Subcutaneous abdominal adipose tissue (tissue), 5 donors: ENCODE results near the gene SELENON.

Experiments
- H3K27ac ChIP-seq: one replicate; pipeline ENCODE4 v1.7.0; 2013; ENCODE audit warnings: low read depth, mild to moderate bottlenecking, inconsistent platforms, low read length, moderate library complexity
- H3K27me3 ChIP-seq, 5 donors: one replicate each; pipeline ENCODE4 v1.7.0; 2013; ENCODE audit warnings: low read length in 5 of 5, inconsistent platforms in 1 of 5; ENCODE audit not compliant: control insufficient read depth in 5 of 5, insufficient read depth in 4 of 5
- H3K36me3 ChIP-seq, 5 donors: one replicate each; pipeline ENCODE4 v1.7.0; 2013; ENCODE audit warnings: low read length in 5 of 5; ENCODE audit not compliant: control insufficient read depth in 5 of 5, insufficient read depth in 5 of 5
- H3K4me1 ChIP-seq, 5 donors: one replicate each; pipeline ENCODE4 v1.7.0; 2013; ENCODE audit warnings: low read length in 5 of 5, mild to moderate bottlenecking in 3 of 5, moderate library complexity in 1 of 5; ENCODE audit not compliant: control insufficient read depth in 5 of 5, insufficient read depth in 5 of 5
- H3K4me3 ChIP-seq, 5 donors: one replicate each; pipeline ENCODE4 v1.7.0; 2013; ENCODE audit warnings: low read length in 5 of 5, low read depth in 1 of 5
- H3K9ac ChIP-seq, 5 donors: one replicate each; pipeline ENCODE4 v1.7.0; 2013; ENCODE audit warnings: low read length in 5 of 5, mild to moderate bottlenecking in 4 of 5, moderate library complexity in 3 of 5
- H3K9me3 ChIP-seq, 5 donors: one replicate each; pipeline ENCODE4 v1.7.0; 2013; ENCODE audit warnings: low read length in 5 of 5; ENCODE audit not compliant: control insufficient read depth in 5 of 5
- donor health status: healthy.
- donor health status: healthy.
- donor health status: healthy.
- donor health status: healthy.
- donor health status: healthy.

SELENON gene

GRCh38 chr1:25793585-25794170, 6.3 kb upstream of the SELENON start:
- H3K27ac ChIP-seq = no peak overlapping the region
- peaks cover 0 to 20% (median 18%) of the 10 kb centered on the region in 5 donors for H3K4me1 ChIP-seq
- H3K4me3 ChIP-seq = no peak overlapping the region
- H3K9me3 ChIP-seq = no peaks in the 10 kb centered on the region
- H3K36me3 ChIP-seq = peaks cover 0 to 11% (median 0%) of the 10 kb centered on the region in 5 donors
- no peak overlapping the region for H3K9ac ChIP-seq
- H3K27me3 ChIP-seq = no peaks in the 10 kb centered on the region

- Histone ChIP-seq H3K27ac (no peak overlapping the region), H3K4me1 (peaks cover 0 to 24% (median 22%) of the 10 kb centered on the region in 5 donors), H3K9ac (peak overlapping the region in 1 of 5 donors; percentile 11), H3K9me3 (no peaks in the 10 kb centered on the region), H3K27me3 (no peaks in the 10 kb centered on the region), H3K4me3 (no peak overlapping the region), H3K36me3 (peaks cover 0 to 7% (median 0%) of the 10 kb centered on the region in 5 donors)
Measured at GRCh38 chr1:25794325-25794724, 5.7 kb upstream of the SELENON start.

GRCh38 chr1:25795211-25795610, 4.8 kb upstream of the SELENON start:
- Histone ChIP-seq H3K27me3 (no peaks in the 10 kb centered on the region), H3K4me1 (peaks cover 0 to 30% (median 28%) of the 10 kb centered on the region in 5 donors)

GRCh38 chr1:25795946-25796810, 3.8 kb upstream of the SELENON start:
- H3K9ac ChIP-seq = no peak overlapping the region
- H3K27ac ChIP-seq = no peak overlapping the region
- H3K9me3 ChIP-seq = no peaks in the 10 kb centered on the region
- H3K4me3 ChIP-seq = no peak overlapping the region
- H3K4me1 ChIP-seq = peaks cover 5 to 38% (median 35%) of the 10 kb centered on the region in 5 donors
- H3K36me3 ChIP-seq = no peaks in the 10 kb centered on the region
- no peaks in the 10 kb centered on the region for H3K27me3 ChIP-seq

More at GRCh38 chr1:25795211-25795610, 4.8 kb upstream of the SELENON start:
- Histone ChIP-seq H3K36me3 (peaks cover 0 to 4% (median 0%) of the 10 kb centered on the region in 5 donors), H3K4me3 (no peak overlapping the region), H3K9me3 (no peaks in the 10 kb centered on the region), H3K9ac (no peak overlapping the region), H3K27ac (no peak overlapping the region)

- Histone ChIP-seq H3K4me3 (no peak overlapping the region), H3K27ac (no peak overlapping the region), H3K4me1 (peaks cover 5 to 45% (median 37%) of the 10 kb centered on the region in 5 donors)
Measured at GRCh38 chr1:25796811-25797458, 3.1 kb upstream of the SELENON start.

GRCh38 chr1:25797939-25798338, 2.1 kb upstream of the SELENON start:
- Histone ChIP-seq H3K27me3 (no peaks in the 10 kb centered on the region), H3K9me3 (no peaks in the 10 kb centered on the region), H3K27ac (no peak overlapping the region), H3K4me3 (no peak overlapping the region), H3K4me1 (peaks cover 7 to 55% (median 43%) of the 10 kb centered on the region in 5 donors), H3K9ac (no peak overlapping the region), H3K36me3 (no peaks in the 10 kb centered on the region)

More at GRCh38 chr1:25796811-25797458, 3.1 kb upstream of the SELENON start:
- Histone ChIP-seq H3K9ac (no peak overlapping the region), H3K9me3 (no peaks in the 10 kb centered on the region), H3K36me3 (no peaks in the 10 kb centered on the region), H3K27me3 (no peaks in the 10 kb centered on the region)

- Histone ChIP-seq H3K4me3 (no peak overlapping the region), H3K27ac (peak overlapping the region; percentile 37), H3K36me3 (no peaks in the 10 kb centered on the region), H3K27me3 (no peaks in the 10 kb centered on the region), H3K9ac (peak overlapping the region in 3 of 5 donors; percentile 20 to 37 (median 20)), H3K4me1 (peaks cover 7 to 60% (median 43%) of the 10 kb centered on the region in 5 donors), H3K9me3 (no peaks in the 10 kb centered on the region)
Measured at GRCh38 chr1:25798666-25799351, 1.2 kb upstream of the SELENON start.

- H3K4me3 ChIP-seq = peak overlapping the region in 4 of 5 donors; percentile 52 to 70 (median 60)
- H3K9ac ChIP-seq = peak overlapping the region in 4 of 5 donors; percentile 61 to 85 (median 80)
- H3K27ac ChIP-seq = peak overlapping the region; percentile 37
- no peaks in the 10 kb centered on the region for H3K9me3 ChIP-seq
- no peaks in the 10 kb centered on the region for H3K27me3 ChIP-seq
- H3K36me3 ChIP-seq = no peaks in the 10 kb centered on the region
- peaks cover 9 to 59% (median 40%) of the 10 kb centered on the region in 5 donors for H3K4me1 ChIP-seq
Measured at GRCh38 chr1:25799352-25799934, 550 bp upstream of the SELENON start.

GRCh38 chr1:25800703-25801377, 847 bp downstream of the SELENON start:
- H3K27me3 ChIP-seq = no peaks in the 10 kb centered on the region
- H3K27ac ChIP-seq = no peak overlapping the region
- peak overlapping the region; percentile 63 to 89 (median 72) for H3K9ac ChIP-seq
- peaks cover 0 to 13% (median 2%) of the 10 kb centered on the region in 5 donors for H3K36me3 ChIP-seq
- no peaks in the 10 kb centered on the region for H3K9me3 ChIP-seq
- peak overlapping the region; percentile 74 to 82 (median 80) for H3K4me3 ChIP-seq
- H3K4me1 ChIP-seq = peaks cover 11 to 72% (median 53%) of the 10 kb centered on the region in 5 donors
